Hepatocyte (in vitro differentiated cells): ENCODE measurements around the gene MUC2. TPM values are rescaled to one million over a fixed set of nuclear protein-coding genes. Genes with fewer than 3 reads are reported as not detected.

Source experiments
- DNase-seq: peaks from one replicate; pipeline ENCODE4 v3.0.0-alpha.2; 2016; ENCODE audit warnings: low spot score
- H2AFZ ChIP-seq: fragments of 200-600 bp; sonication (generic); 2 replicates; pipeline ENCODE4 v1.6.0; 2016; ENCODE audit warnings: antibody characterized with exemption, mild to moderate bottlenecking
- H3K27ac ChIP-seq: fragments of 200-600 bp; sonication (generic); 2 replicates; pipeline ENCODE4 v1.5.1; 2016; ENCODE audit warnings: mild to moderate bottlenecking
- H3K27me3 ChIP-seq: fragments of 200-600 bp; sonication (generic); 2 replicates; pipeline ENCODE4 v1.6.1; 2016
- H3K36me3 ChIP-seq: fragments of 200-600 bp; sonication (generic); replicated peaks from 2 replicates; pipeline ENCODE4 v1.5.1; 2016; ENCODE audit warnings: low read depth; ENCODE audit not compliant: insufficient read depth
- H3K4me1 ChIP-seq: fragments of 200-600 bp; sonication (generic); 2 replicates; pipeline ENCODE4 v1.5.1; 2016; ENCODE audit warnings: mild to moderate bottlenecking, moderate library complexity; ENCODE audit not compliant: insufficient read depth
- H3K4me2 ChIP-seq: fragments of 200-600 bp; sonication (generic); 2 replicates; pipeline ENCODE4 v1.6.0; 2016
- H3K4me3 ChIP-seq: fragments of 200-600 bp; sonication (generic); 2 replicates; pipeline ENCODE4 v1.5.1; 2016; ENCODE audit warnings: mild to moderate bottlenecking
- H3K79me2 ChIP-seq: fragments of 200-600 bp; sonication (generic); 2 replicates; pipeline ENCODE4 v1.6.0; 2017; ENCODE audit warnings: mild to moderate bottlenecking
- H3K9me2 ChIP-seq: fragments of 200-600 bp; sonication (generic); replicated peaks from 2 replicates; pipeline ENCODE4 v1.6.0; 2017; ENCODE audit warnings: mild to moderate bottlenecking; ENCODE audit not compliant: insufficient read depth
- H3K9me3 ChIP-seq: fragments of 200-600 bp; sonication (generic); 2 replicates; pipeline ENCODE4 v1.5.1; 2016; ENCODE audit warnings: low read depth, mild to moderate bottlenecking
- H4K20me1 ChIP-seq: fragments of 200-600 bp; sonication (generic); 2 replicates; pipeline ENCODE4 v1.6.0; 2016; ENCODE audit warnings: mild to moderate bottlenecking; ENCODE audit not compliant: insufficient read depth, poor library complexity, severe bottlenecking
- CTCF ChIP-seq: fragments of 200-600 bp; sonication (generic); IDR thresholded peaks from 2 replicates; pipeline ENCODE4 v1.5.1; 2016; ENCODE audit warnings: antibody characterized with exemption, mild to moderate bottlenecking; ENCODE audit not compliant: poor library complexity
- EZH2 ChIP-seq: fragments of 200-600 bp; sonication (generic); IDR thresholded peaks from 2 replicates; pipeline ENCODE4 v1.6.1; 2016; ENCODE audit warnings: antibody characterized with exemption, mild to moderate bottlenecking, borderline replicate concordance
- EZH2phosphoT487 ChIP-seq: fragments of 200-600 bp; sonication (generic); IDR thresholded peaks from one replicate; pipeline ENCODE4 v1.6.1; 2018; ENCODE audit warnings: antibody characterized with exemption, mild to moderate bottlenecking, low read depth, moderate library complexity; ENCODE audit not compliant: unreplicated experiment, severe bottlenecking
- WGBS: methylation state at CpG from one replicate; pipeline ENCODE4 v1.1.6; 2016; ENCODE audit warnings: low lambda C conversion rate; ENCODE audit errors: missing lambda C conversion rate; 5-methylcytosine and 5-hydroxymethylcytosine counted together
- polyA plus RNA-seq: library from polyadenylated mRNA; unstranded; fragments of >200 nt; fragmentation: Nextera tagmentation; extraction: Ambion mirVana; gene quantifications from 2 replicates; pipeline ENCODE4 v1.2.1, GENCODE V29; 2016
- total RNA-seq: library from RNA; depleted of rRNA; stranded (reverse); fragments of >200 nt; gene quantifications from 2 replicates; pipeline ENCODE4 v1.2.3, GENCODE V29; 2014

MUC2 gene
- total RNA-seq: 6.7 and 18.2 TPM in 2 replicates
- 0.77 and 0.83 TPM in 2 replicates for polyA plus RNA-seq

GRCh38 chr11:1074244-1075221, at the start of gene MUC2:
MUC2 (plus strand) TSS chr11:1074874.
- no peaks in the 10 kb centered on the region for H3K27me3 ChIP-seq
- H3K9me2 ChIP-seq: no peaks in the 10 kb centered on the region
- H3K27ac ChIP-seq: no peak within 1 kb of the TSS
- no peaks in the 10 kb centered on the region for H4K20me1 ChIP-seq
- peak within 1 kb of the TSS; percentile 11 for H3K4me2 ChIP-seq
- H3K4me1 ChIP-seq: peaks cover 27% of the 10 kb centered on the region
- no peak for TF ChIP-seq CTCF
- TF ChIP-seq EZH2phosphoT487: no peak
- no peak for TF ChIP-seq EZH2
- no peak for DNase-seq
- 72% methylated on average over 29 of the region's 32 CpGs for WGBS
- H3K79me2 ChIP-seq: no peaks in the 10 kb centered on the region
- H2AFZ ChIP-seq: no peak within 1 kb of the TSS
- no peak within 1 kb of the TSS for H3K4me3 ChIP-seq
- H3K9me3 ChIP-seq: no peaks in the 10 kb centered on the region
- no peaks in the 10 kb centered on the region for H3K36me3 ChIP-seq

GRCh38 chr11:1025410-1026162, 49.1 kb upstream of the MUC2 start:
- Histone ChIP-seq H2AFZ (no peak overlapping the region), H3K4me2 (no peak overlapping the region), H3K36me3 (no peaks in the 10 kb centered on the region), H3K4me1 (no peaks in the 10 kb centered on the region), H4K20me1 (no peaks in the 10 kb centered on the region), H3K9me3 (no peaks in the 10 kb centered on the region), H3K9me2 (no peaks in the 10 kb centered on the region), H3K27me3 (no peaks in the 10 kb centered on the region), H3K79me2 (no peaks in the 10 kb centered on the region), H3K27ac (no peak overlapping the region), H3K4me3 (no peak overlapping the region)
- WGBS: 89% methylated on average over 35 of the region's 35 CpGs
- no peak for DNase-seq
- no peak for TF ChIP-seq CTCF
- no peak for TF ChIP-seq EZH2
- no peak for TF ChIP-seq EZH2phosphoT487

GRCh38 chr11:1026163-1026450, 48.6 kb upstream of the MUC2 start:
- no peak overlapping the region for H3K27ac ChIP-seq

More at GRCh38 chr11:1026163-1026450, 48.6 kb upstream of the MUC2 start:
- Histone ChIP-seq H4K20me1 (no peaks in the 10 kb centered on the region), H3K9me3 (no peaks in the 10 kb centered on the region), H2AFZ (no peak overlapping the region), H3K27me3 (no peaks in the 10 kb centered on the region), H3K4me2 (no peak overlapping the region), H3K36me3 (no peaks in the 10 kb centered on the region), H3K4me3 (no peak overlapping the region), H3K4me1 (no peaks in the 10 kb centered on the region), H3K79me2 (no peaks in the 10 kb centered on the region), H3K9me2 (no peaks in the 10 kb centered on the region)
- DNase-seq: no peak
- TF ChIP-seq CTCF: no peak
- TF ChIP-seq EZH2: no peak
- whole genome bisulfite sequencing: 93% methylated on average over 13 of the region's 14 CpGs
